ENCODE results near the gene HOATZ.

Gene HOATZ

GRCh38 chr11:111561791-111562325 is 47.3 kb downstream of the HOATZ start:
- H3K4me3 ChIP-seq (ENCODE audit: low read length): no peak overlapping the region
- 0 out of 2 replicates have a peak, but pooled peaks cover 7% of the 10 kb centered on the region for H3K27me3 ChIP-seq (ENCODE audit: low read depth, low read length)
- TF ChIP-seq, protein P1, sequence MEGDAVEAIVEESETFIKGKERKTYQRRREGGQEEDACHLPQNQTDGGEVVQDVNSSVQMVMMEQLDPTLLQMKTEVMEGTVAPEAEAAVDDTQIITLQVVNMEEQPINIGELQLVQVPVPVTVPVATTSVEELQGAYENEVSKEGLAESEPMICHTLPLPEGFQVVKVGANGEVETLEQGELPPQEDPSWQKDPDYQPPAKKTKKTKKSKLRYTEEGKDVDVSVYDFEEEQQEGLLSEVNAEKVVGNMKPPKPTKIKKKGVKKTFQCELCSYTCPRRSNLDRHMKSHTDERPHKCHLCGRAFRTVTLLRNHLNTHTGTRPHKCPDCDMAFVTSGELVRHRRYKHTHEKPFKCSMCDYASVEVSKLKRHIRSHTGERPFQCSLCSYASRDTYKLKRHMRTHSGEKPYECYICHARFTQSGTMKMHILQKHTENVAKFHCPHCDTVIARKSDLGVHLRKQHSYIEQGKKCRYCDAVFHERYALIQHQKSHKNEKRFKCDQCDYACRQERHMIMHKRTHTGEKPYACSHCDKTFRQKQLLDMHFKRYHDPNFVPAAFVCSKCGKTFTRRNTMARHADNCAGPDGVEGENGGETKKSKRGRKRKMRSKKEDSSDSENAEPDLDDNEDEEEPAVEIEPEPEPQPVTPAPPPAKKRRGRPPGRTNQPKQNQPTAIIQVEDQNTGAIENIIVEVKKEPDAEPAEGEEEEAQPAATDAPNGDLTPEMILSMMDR (IDR thresholded peaks at IDR 0.05; ENCODE audit: low read depth, low read length): no peak
- TF ChIP-seq EZH2phosphoT487 (IDR thresholded peaks at IDR 0.05; ENCODE audit: low read depth): no peak
- no peak overlapping the region for H3K27ac ChIP-seq (ENCODE audit: low read length)
- H4K20me1 ChIP-seq (ENCODE audit: insufficient read depth, low read length): no peaks in the 10 kb centered on the region
- H2AFZ ChIP-seq (ENCODE audit: low read depth, low read length): no peak overlapping the region
- no peak overlapping the region for H3K9ac ChIP-seq (ENCODE audit: low read length)
- no peaks in the 10 kb centered on the region for H3K79me2 ChIP-seq (ENCODE audit: low read length)
- H3K4me1 ChIP-seq (ENCODE audit: low read length): peaks cover 20% of the 10 kb centered on the region
- H3K9me3 ChIP-seq (ENCODE audit: insufficient read depth, low read length): no peaks in the 10 kb centered on the region
- H3K36me3 ChIP-seq (replicated peaks; ENCODE audit: low read depth, low read length): no peaks in the 10 kb centered on the region
- no peak overlapping the region for H3K4me2 ChIP-seq (ENCODE audit: low read length)

DNA sequence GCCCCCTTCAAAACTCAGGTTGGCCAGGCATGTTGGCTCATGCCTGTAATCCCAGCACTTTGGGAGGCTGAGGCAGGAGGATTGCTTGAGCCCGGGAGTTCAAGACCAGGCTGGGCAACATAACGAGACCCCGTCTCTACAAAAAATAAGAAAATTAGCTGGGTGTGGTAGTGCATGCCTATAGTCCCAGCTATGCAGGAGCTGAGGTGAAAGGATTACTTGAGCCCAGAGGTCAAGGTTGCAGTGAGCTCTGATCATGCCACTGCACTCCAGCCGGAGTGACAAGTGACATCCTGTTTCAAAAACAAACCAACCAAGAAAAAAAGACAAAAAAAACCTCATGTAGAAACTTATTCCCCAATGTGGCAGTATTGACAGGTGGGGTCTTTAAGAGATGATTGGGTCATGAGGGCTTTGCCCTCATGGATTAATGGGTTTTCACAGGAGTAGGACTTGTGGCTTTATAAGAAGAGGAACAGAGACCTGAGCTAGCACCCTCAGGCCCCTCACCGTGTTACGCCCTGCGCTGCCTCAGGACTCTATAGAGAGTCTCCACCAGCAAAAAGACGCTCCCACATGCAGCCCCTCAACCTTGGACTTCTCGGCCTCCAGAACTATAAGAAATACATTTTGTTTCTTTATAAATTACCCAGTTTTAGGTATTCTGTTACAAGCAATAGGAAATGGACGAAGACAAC is 48.3 kb downstream of the HOATZ start:
- no peaks in the 10 kb centered on the region for H3K9me3 ChIP-seq (ENCODE audit: insufficient read depth, low read length)
- peaks cover 20% of the 10 kb centered on the region for H3K4me1 ChIP-seq (ENCODE audit: low read length)
- H3K79me2 ChIP-seq (ENCODE audit: low read length): no peaks in the 10 kb centered on the region
- no peak overlapping the region for H3K27ac ChIP-seq (ENCODE audit: low read length)
- H2AFZ ChIP-seq (ENCODE audit: low read depth, low read length): 0 out of 2 replicates have a peak overlapping the region, but pooled peaks have one; percentile 6
- H3K27me3 ChIP-seq (ENCODE audit: low read depth, low read length): 0 out of 2 replicates have a peak, but pooled peaks cover 7% of the 10 kb centered on the region
- H3K4me2 ChIP-seq (ENCODE audit: low read length): peak overlapping the region; percentile 69
- H3K36me3 ChIP-seq (replicated peaks; ENCODE audit: low read depth, low read length): no peaks in the 10 kb centered on the region
- H3K9ac ChIP-seq (ENCODE audit: low read length): no peak overlapping the region
- H4K20me1 ChIP-seq (ENCODE audit: insufficient read depth, low read length): no peaks in the 10 kb centered on the region
- TF ChIP-seq, protein P1 (IDR thresholded peaks at IDR 0.05; ENCODE audit: low read depth, low read length): no peak
- TF ChIP-seq EZH2phosphoT487 (IDR thresholded peaks at IDR 0.05; ENCODE audit: low read depth): no peak
- H3K4me3 ChIP-seq (ENCODE audit: low read length): peak overlapping the region; percentile 42

DNA sequence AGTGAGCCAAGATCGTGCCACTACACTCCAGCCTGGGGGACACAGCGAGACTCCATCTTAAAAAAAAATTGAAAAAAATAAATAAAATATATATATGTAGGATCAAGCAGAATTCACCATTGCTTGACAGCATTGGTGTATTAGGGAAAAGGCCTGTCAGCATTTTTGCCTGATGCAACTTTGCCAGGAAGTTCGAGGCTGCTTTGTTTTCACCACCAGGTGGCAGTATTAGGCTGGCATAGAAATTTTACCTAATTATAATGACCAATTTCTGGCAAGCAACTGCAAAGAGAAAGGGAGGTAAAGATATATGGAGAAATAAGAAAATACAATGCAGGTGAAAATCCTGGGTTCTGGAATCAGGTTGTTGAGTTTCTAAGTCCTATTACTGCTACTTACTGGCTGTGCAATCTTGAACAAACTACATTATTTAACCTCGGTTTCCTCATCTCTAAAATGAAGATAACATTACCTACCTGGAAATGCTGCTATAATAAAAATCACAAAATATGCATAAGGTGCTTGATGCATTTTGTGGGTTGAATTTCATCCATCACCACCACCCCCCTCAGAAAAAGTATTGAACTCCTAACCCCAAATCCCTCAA is 50.6 kb downstream of the HOATZ start:
- no peaks in the 10 kb centered on the region for H4K20me1 ChIP-seq (ENCODE audit: insufficient read depth, low read length)
- H3K4me2 ChIP-seq (ENCODE audit: low read length): peak overlapping the region; percentile 53
- no peaks in the 10 kb centered on the region for H3K36me3 ChIP-seq (replicated peaks; ENCODE audit: low read depth, low read length)
- no peak overlapping the region for H3K9ac ChIP-seq (ENCODE audit: low read length)
- no peak overlapping the region for H3K27ac ChIP-seq (ENCODE audit: low read length)
- H3K4me1 ChIP-seq (ENCODE audit: low read length): peaks cover 20% of the 10 kb centered on the region
- no peaks in the 10 kb centered on the region for H3K9me3 ChIP-seq (ENCODE audit: insufficient read depth, low read length)
- 0 out of 2 replicates have a peak, but pooled peaks cover 7% of the 10 kb centered on the region for H3K27me3 ChIP-seq (ENCODE audit: low read depth, low read length)
- TF ChIP-seq, protein P1 (IDR thresholded peaks at IDR 0.05; ENCODE audit: low read depth, low read length): peak; percentile 78
- TF ChIP-seq EZH2phosphoT487 (IDR thresholded peaks at IDR 0.05; ENCODE audit: low read depth): no peak
- no peaks in the 10 kb centered on the region for H3K79me2 ChIP-seq (ENCODE audit: low read length)
- H2AFZ ChIP-seq (ENCODE audit: low read depth, low read length): no peak overlapping the region
- 0 out of 2 replicates have a peak overlapping the region, but pooled peaks have one; percentile 24 for H3K4me3 ChIP-seq (ENCODE audit: low read length)

- 0 out of 2 replicates have a peak, but pooled peaks cover 11% of the 10 kb centered on the region for H3K27me3 ChIP-seq (ENCODE audit: low read depth, low read length)
- no peak overlapping the region for H3K4me3 ChIP-seq (ENCODE audit: low read length)
- no peak overlapping the region for H2AFZ ChIP-seq (ENCODE audit: low read depth, low read length)
- no peak overlapping the region for H3K9ac ChIP-seq (ENCODE audit: low read length)
- no peaks in the 10 kb centered on the region for H3K9me3 ChIP-seq (ENCODE audit: insufficient read depth, low read length)
- no peaks in the 10 kb centered on the region for H3K36me3 ChIP-seq (replicated peaks; ENCODE audit: low read depth, low read length)
- H3K4me2 ChIP-seq (ENCODE audit: low read length): no peak overlapping the region
- H3K79me2 ChIP-seq (ENCODE audit: low read length): no peaks in the 10 kb centered on the region
- no peaks in the 10 kb centered on the region for H4K20me1 ChIP-seq (ENCODE audit: insufficient read depth, low read length)
- no peak overlapping the region for H3K27ac ChIP-seq (ENCODE audit: low read length)
- TF ChIP-seq, protein P1 (IDR thresholded peaks at IDR 0.05; ENCODE audit: low read depth, low read length): no peak
- no peak for TF ChIP-seq EZH2phosphoT487 (IDR thresholded peaks at IDR 0.05; ENCODE audit: low read depth)
- H3K4me1 ChIP-seq (ENCODE audit: low read length): peaks cover 20% of the 10 kb centered on the region
Measured at GRCh38 chr11:111566324-111566723, 51.7 kb downstream of the HOATZ start.
